ENCODE results near the gene TAC4.

DNA sequence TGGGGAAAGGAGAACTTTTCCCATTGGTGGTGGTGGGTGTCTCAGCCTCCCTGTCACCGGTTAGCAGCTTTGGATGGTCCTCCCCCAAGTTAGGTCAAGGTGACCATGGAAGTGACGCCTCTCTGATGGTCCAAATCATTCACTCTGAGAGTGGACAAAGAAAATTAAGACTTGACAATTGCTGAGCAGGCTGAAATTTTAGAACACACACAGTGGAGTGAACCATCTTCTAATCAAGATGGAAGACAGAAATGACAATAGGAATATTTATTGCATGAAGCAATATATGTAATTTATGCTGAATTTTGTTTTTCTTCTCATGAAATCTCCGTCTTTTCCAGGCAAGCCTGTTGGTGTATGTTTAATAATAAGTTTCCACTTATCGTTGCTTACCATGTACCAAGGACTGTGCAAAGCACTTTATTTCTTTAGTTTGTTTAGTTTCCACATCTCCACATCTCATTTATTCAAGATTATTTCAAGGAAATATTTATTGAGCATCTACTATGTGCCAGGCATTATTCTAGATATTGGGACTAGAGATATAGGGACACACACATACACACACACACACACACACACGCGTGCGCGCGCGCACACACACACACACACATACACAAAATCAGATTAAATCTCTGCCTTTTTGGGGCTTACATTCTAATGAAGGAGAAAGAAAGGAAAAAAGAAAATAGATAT, 44.0 kb upstream of the TAC4 start:
- no peak for TF ChIP-seq POLR2AphosphoS5 (IDR thresholded peaks at IDR 0.05; ENCODE audit: low read depth, low read length)
- no peak for TF ChIP-seq POLR2A (IDR thresholded peaks at IDR 0.05; ENCODE audit: low read depth, low read length)

All from GM12891 (cell line).